HL-60 (cell line): ENCODE data around the gene MTCL3.
A peak's percentile ranks its signal among the peaks of the same experiment; 100 is the strongest.

Source experiments
- DNase-seq, 2 experiments: peaks; one replicate each; pipeline ENCODE4 v3.0.0-alpha.2; 2010 to 2020; ENCODE audit warnings: low read depth in 1 of 2, low spot score in 1 of 2
- H3K27ac ChIP-seq: fragments of 250-450 bp; sonication (Bioruptor Pico); replicated peaks from 2 replicates; pipeline ENCODE4 v1.5.1; 2020; ENCODE audit warnings: mild to moderate bottlenecking, moderate library complexity
- H3K27me3 ChIP-seq: fragments of 250-450 bp; sonication (Bioruptor Pico); 2 replicates; pipeline ENCODE4 v1.5.1; 2021; ENCODE audit warnings: mild to moderate bottlenecking, moderate library complexity; ENCODE audit not compliant: insufficient read depth, poor library complexity, severe bottlenecking
- H3K4me3 ChIP-seq: replicated peaks from 2 replicates; pipeline ENCODE4 v1.5.1; 2011; ENCODE audit warnings: mild to moderate bottlenecking, control low read depth, low read length; ENCODE audit not compliant: insufficient read depth
- GABPA ChIP-seq: IDR thresholded peaks from 2 replicates; pipeline ENCODE4 v1.6.1; 2012; ENCODE audit warnings: low read depth
- POLR2AphosphoS5 ChIP-seq: IDR thresholded peaks from 2 replicates; pipeline ENCODE4 v1.6.1; 2012; ENCODE audit warnings: low read depth
- SPI1 ChIP-seq: IDR thresholded peaks from 2 replicates; pipeline ENCODE4 v1.6.1; 2012; ENCODE audit warnings: low read depth, mild to moderate bottlenecking, borderline replicate concordance
- TF ChIP-seq, protein P1 (sequence below): IDR thresholded peaks from 2 replicates; pipeline ENCODE4 v1.6.1; 2012; ENCODE audit warnings: low read depth; ENCODE audit not compliant: insufficient replicate concordance
- TF ChIP-seq, protein P2 (sequence below): IDR thresholded peaks from one replicate; pipeline ENCODE4 v1.5.1; 2011; ENCODE audit warnings: low read length, control low read depth, inconsistent platforms; ENCODE audit not compliant: insufficient read depth

MTCL3 gene

DNA sequence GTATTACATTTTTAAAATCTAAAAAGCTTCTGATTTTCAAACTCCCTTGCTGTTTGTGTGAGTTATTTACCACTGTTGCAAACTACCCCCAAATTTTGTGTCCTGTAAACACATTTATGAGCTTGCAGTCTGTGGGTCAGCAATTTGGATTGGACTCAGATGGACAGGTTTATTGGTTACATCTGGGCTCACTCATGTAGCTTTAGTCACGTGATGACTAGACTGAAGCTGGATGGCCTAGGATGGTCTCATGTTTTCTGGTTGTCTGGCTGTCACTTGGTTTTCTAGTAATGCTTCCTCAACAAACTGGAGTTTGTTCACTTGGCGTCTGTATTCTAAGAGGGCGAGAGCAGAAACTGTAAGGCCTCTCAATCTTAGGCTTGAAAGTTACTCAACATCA lies 45.6 kb upstream of the MTCL3 start:
- H3K27ac ChIP-seq, result no peak overlapping the region
- no peaks in the 10 kb centered on the region for H3K27me3 ChIP-seq
- no peak for TF ChIP-seq SPI1
- TF ChIP-seq, protein P1, sequence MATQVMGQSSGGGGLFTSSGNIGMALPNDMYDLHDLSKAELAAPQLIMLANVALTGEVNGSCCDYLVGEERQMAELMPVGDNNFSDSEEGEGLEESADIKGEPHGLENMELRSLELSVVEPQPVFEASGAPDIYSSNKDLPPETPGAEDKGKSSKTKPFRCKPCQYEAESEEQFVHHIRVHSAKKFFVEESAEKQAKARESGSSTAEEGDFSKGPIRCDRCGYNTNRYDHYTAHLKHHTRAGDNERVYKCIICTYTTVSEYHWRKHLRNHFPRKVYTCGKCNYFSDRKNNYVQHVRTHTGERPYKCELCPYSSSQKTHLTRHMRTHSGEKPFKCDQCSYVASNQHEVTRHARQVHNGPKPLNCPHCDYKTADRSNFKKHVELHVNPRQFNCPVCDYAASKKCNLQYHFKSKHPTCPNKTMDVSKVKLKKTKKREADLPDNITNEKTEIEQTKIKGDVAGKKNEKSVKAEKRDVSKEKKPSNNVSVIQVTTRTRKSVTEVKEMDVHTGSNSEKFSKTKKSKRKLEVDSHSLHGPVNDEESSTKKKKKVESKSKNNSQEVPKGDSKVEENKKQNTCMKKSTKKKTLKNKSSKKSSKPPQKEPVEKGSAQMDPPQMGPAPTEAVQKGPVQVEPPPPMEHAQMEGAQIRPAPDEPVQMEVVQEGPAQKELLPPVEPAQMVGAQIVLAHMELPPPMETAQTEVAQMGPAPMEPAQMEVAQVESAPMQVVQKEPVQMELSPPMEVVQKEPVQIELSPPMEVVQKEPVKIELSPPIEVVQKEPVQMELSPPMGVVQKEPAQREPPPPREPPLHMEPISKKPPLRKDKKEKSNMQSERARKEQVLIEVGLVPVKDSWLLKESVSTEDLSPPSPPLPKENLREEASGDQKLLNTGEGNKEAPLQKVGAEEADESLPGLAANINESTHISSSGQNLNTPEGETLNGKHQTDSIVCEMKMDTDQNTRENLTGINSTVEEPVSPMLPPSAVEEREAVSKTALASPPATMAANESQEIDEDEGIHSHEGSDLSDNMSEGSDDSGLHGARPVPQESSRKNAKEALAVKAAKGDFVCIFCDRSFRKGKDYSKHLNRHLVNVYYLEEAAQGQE, result no peak
- DNase-seq, result no peak
- no peak overlapping the region for H3K4me3 ChIP-seq

DNA sequence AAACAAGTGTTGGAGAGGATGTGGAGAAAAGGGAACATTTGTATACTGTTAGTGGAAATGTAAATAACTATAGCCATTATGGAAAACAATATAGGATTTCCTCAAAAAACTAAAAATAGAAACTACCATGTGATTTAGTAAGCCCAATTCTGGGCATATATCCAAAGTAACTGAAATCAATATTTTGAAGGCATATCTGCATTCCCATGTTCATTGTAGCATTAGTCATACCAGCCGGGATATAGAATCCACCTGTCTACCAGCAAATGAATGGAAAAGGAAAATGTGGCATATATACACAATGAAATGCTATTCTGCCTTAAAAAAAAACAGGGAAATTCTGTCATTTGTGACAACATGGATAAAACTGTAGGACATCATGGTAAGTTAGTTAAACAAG lies 42.5 kb upstream of the MTCL3 start:
- Histone ChIP-seq H3K4me3 (no peak overlapping the region), H3K27me3 (no peaks in the 10 kb centered on the region), H3K27ac (no peak overlapping the region)
- DNase-seq, result no peak
- TF ChIP-seq GABPA (no peak), SPI1 (no peak), POLR2AphosphoS5 (no peak)
- TF ChIP-seq, protein P2, sequence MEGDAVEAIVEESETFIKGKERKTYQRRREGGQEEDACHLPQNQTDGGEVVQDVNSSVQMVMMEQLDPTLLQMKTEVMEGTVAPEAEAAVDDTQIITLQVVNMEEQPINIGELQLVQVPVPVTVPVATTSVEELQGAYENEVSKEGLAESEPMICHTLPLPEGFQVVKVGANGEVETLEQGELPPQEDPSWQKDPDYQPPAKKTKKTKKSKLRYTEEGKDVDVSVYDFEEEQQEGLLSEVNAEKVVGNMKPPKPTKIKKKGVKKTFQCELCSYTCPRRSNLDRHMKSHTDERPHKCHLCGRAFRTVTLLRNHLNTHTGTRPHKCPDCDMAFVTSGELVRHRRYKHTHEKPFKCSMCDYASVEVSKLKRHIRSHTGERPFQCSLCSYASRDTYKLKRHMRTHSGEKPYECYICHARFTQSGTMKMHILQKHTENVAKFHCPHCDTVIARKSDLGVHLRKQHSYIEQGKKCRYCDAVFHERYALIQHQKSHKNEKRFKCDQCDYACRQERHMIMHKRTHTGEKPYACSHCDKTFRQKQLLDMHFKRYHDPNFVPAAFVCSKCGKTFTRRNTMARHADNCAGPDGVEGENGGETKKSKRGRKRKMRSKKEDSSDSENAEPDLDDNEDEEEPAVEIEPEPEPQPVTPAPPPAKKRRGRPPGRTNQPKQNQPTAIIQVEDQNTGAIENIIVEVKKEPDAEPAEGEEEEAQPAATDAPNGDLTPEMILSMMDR, result no peak
- TF ChIP-seq, protein P1, result no peak

DNA sequence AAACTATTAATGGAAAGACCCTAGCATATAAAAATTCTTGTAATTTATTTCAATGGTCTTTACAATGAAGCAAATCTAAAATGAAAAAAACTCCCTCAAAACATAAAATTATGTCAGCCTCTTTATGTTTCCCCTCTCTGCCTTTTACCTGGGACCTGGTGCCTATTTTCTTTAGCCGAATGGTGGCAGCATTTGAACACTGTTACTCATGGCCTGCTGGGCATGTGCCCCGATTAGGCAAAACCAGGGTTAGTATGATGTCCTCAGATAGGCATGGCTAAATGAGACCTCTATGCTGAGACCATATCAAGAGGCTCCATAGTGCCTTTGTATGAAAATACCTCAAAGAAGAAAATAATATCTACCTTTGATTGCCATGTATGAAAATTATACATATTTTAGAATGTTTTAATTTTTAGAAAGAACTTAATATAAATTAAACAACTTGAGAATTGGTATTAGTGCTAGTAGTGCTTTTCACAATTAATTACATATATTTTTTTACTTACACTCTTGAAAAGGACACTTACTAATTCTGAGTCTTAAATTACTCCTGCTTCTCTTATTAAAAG lies 35.4 kb upstream of the MTCL3 start:
- TF ChIP-seq SPI1, result no peak
- TF ChIP-seq, protein P1, result no peak
- TF ChIP-seq, protein P2, result peak; percentile 21
- Histone ChIP-seq H3K27me3 (no peaks in the 10 kb centered on the region), H3K4me3 (no peak overlapping the region), H3K27ac (no peak overlapping the region)
- peak in 1 of 2 experiments; percentile 17 for DNase-seq

DNA sequence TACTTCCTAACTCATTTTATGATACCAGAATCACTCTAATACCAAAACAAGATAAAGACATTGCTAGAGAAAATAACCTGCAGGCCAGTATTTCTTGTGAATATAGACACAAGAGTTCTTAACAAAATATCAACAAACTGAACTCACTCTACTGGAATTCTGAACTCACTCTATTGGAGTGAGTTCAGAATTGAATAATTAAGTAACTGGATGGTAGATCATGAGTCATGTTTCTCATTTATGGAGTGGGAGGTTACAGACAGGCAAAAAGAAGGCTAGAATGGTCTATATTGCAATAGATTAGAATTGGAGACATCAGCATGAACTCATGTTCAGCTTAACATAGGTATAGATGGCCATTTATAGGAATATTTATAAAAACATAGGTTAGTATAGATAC lies 31.3 kb upstream of the MTCL3 start:
- no peak for TF ChIP-seq SPI1
- TF ChIP-seq, protein P2, result no peak
- TF ChIP-seq, protein P1, result no peak
- TF ChIP-seq POLR2AphosphoS5, result no peak
- TF ChIP-seq GABPA, result no peak
- no peak for DNase-seq
- no peak overlapping the region for H3K4me3 ChIP-seq
- no peak overlapping the region for H3K27ac ChIP-seq
- H3K27me3 ChIP-seq, result peaks cover under 1% of the 10 kb centered on the region
